Stimulated activated CD8-positive, alpha-beta memory T cell treated with anti-CD3 and anti-CD28 coated beads, Interleukin-12 subunit alpha, Interleukin-12 subunit beta, amount 100 ng/mL, for 4 hours (primary cell): ENCODE measurements around the gene MELK.

Experiments used
- DNase-seq: peaks from one replicate; pipeline ENCODE4 v3.0.0-alpha.2; 2020; ENCODE audit warnings: low read depth

MELK gene

GRCh38 chr9:36676091-36676490, 103.4 kb downstream of the MELK start:
- DNase-seq, result no peak

GRCh38 chr9:36676778-36677485, 104.2 kb downstream of the MELK start:
- no peak for DNase-seq

GRCh38 chr9:36677611-36678010, 104.9 kb downstream of the MELK start:
- DNase-seq, result no peak

GRCh38 chr9:36679710-36680109, 107.0 kb downstream of the MELK start:
- DNase-seq, result no peak

GRCh38 chr9:36686471-36686870, 113.8 kb downstream of the MELK start:
- no peak for DNase-seq

- DNase-seq, result no peak
Observed at GRCh38 chr9:36690412-36691168, 117.9 kb downstream of the MELK start.

GRCh38 chr9:36691671-36692070, 119.0 kb downstream of the MELK start:
- DNase-seq, result no peak

- no peak for DNase-seq
Observed at GRCh38 chr9:36698984-36699383, 126.3 kb downstream of the MELK start.

- DNase-seq, result no peak
Observed at GRCh38 chr9:36704148-36704547, 131.5 kb downstream of the MELK start.

GRCh38 chr9:36713515-36714490, 141.1 kb downstream of the MELK start:
- no peak for DNase-seq

GRCh38 chr9:36716496-36716895, 143.8 kb downstream of the MELK start:
- no peak for DNase-seq

- DNase-seq, result no peak
Observed at GRCh38 chr9:36717276-36717675, 144.6 kb downstream of the MELK start.

GRCh38 chr9:36718612-36719011, 145.9 kb downstream of the MELK start:
- DNase-seq, result no peak

GRCh38 chr9:36720043-36720442, 147.3 kb downstream of the MELK start:
- DNase-seq, result no peak

GRCh38 chr9:36721846-36722588, 149.3 kb downstream of the MELK start:
- DNase-seq, result no peak

GRCh38 chr9:36725777-36726356, 153.2 kb downstream of the MELK start:
- no peak for DNase-seq
